ENCODE results near the gene CFAP43.

GRCh38 chr10:104218751-104219150 lies 13.4 kb downstream of the CFAP43 start:
- no peak for TF ChIP-seq TEAD4 (CRISPR knock-in tag; IDR thresholded peaks at IDR 0.05)
- no peak for TF ChIP-seq CTCF (IDR thresholded peaks at IDR 0.05)
- no peak for TF ChIP-seq ZNF512 (CRISPR knock-in tag; IDR thresholded peaks at IDR 0.05; ENCODE audit: borderline replicate concordance)
- TF ChIP-seq ZNF121 (CRISPR knock-in tag; IDR thresholded peaks at IDR 0.05): no peak
- no peak for TF ChIP-seq KAT7 (CRISPR knock-in tag; IDR thresholded peaks at IDR 0.05; ENCODE audit: borderline replicate concordance)
- no peak for TF ChIP-seq ETV6 (CRISPR knock-in tag; IDR thresholded peaks at IDR 0.05)
- TF ChIP-seq IRF1 (CRISPR knock-in tag; IDR thresholded peaks at IDR 0.05): no peak
- no peak for TF ChIP-seq JAZF1 (CRISPR knock-in tag; IDR thresholded peaks at IDR 0.05)
- no peak for TF ChIP-seq ATF3 (CRISPR knock-in tag; conservative IDR thresholded peaks at IDR 0.05)
- TF ChIP-seq CREM (CRISPR knock-in tag; IDR thresholded peaks at IDR 0.05): no peak

Measured in WTC11 (cell line).